ENCODE results near the gene GOLPH3. TPM values are rescaled to one million over a fixed set of nuclear protein-coding genes. Genes with fewer than 3 reads are reported as not detected.

GOLPH3 gene
- total and polyA plus RNA-seq, 2 of the 8 experiments (the other 6 are each of a cell fraction or from before 2014, with no cell fraction given): 53.7 to 93.6 TPM

DNA sequence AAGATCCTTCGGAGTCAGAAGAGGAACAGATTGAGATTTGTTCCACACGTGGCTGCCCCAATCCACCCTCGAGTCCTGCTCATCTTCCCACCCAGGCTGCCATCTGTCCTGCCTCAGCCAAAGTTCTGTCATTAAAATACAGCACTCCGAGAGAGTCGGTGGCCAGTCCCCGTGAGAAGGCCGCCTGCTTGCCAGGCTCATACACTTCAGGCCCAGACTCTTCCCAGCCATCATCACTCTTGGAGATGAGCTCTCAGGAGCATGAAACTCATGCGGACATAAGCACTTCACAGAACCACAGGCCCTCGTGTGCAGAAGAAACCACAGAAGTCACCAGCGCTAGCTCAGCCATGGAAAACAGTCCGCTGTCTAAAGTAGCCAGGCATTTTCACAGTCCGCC lies 85.9 kb downstream of the GOLPH3 start (continued):
- TF ChIP-seq USF2 (IDR thresholded peaks at IDR 0.05; ENCODE audit: low read length) (no peak), EZH2 (IDR thresholded peaks at IDR 0.05; ENCODE audit: low read depth, low read length, severe bottlenecking) (no peak)

Measured in H1 (cell line).